Neural cell (in vitro differentiated cells): ENCODE data around the gene HELZ2. TPM values are rescaled to one million over a fixed set of nuclear protein-coding genes. Genes with fewer than 3 reads are reported as not detected.

Experiments
- H2AFZ ChIP-seq: fragments of 200-600, 300-800 bp; sonication (generic), shearing (Covaris generic); 2 replicates; pipeline ENCODE4 v1.6.0; 2014; ENCODE audit warnings: low read depth, mild to moderate bottlenecking, antibody characterized with exemption, low read length, moderate library complexity
- H3F3A ChIP-seq: fragments of 200-600 bp; shearing (Covaris generic); 2 replicates; pipeline ENCODE4 v1.6.1; 2016; ENCODE audit warnings: mild to moderate bottlenecking, moderate library complexity, mixed read lengths, antibody characterized with exemption, low read length; ENCODE audit not compliant: insufficient read depth, poor library complexity, severe bottlenecking
- H3K27ac ChIP-seq: fragments of 200-600, 300-800 bp; sonication (generic), shearing (Covaris generic); 2 replicates; pipeline ENCODE4 v1.5.1; 2014; ENCODE audit warnings: mild to moderate bottlenecking, low read length, moderate library complexity
- H3K27me3 ChIP-seq: fragments of 300-800, 200-600 bp; sonication (generic), shearing (Covaris generic); 2 replicates; pipeline ENCODE4 v1.6.0; 2014; ENCODE audit warnings: mild to moderate bottlenecking, low read depth, low read length, moderate library complexity; ENCODE audit not compliant: insufficient read depth
- H3K36me3 ChIP-seq: fragments of 300-800, 200-600 bp; sonication (generic), shearing (Covaris generic); 2 replicates; pipeline ENCODE4 v1.5.1; 2014; ENCODE audit warnings: mild to moderate bottlenecking, antibody characterized with exemption, low read length, moderate library complexity; ENCODE audit not compliant: insufficient read depth
- H3K4me2 ChIP-seq: fragments of 300-800, 200-600 bp; sonication (generic), shearing (Covaris generic); 2 replicates; pipeline ENCODE4 v1.6.0; 2014; ENCODE audit warnings: mild to moderate bottlenecking, low read length
- H3K4me3 ChIP-seq: fragments of 300-800, 200-600 bp; sonication (generic), shearing (Covaris generic); 2 replicates; pipeline ENCODE4 v1.5.1; 2014; ENCODE audit warnings: mild to moderate bottlenecking, low read length, moderate library complexity
- H3K79me2 ChIP-seq: fragments of 200-600 bp; shearing (Covaris generic); replicated peaks from 2 replicates; pipeline ENCODE4 v1.6.0; 2014; ENCODE audit warnings: mild to moderate bottlenecking, low read length, moderate library complexity; ENCODE audit not compliant: insufficient read depth
- H3K9ac ChIP-seq: fragments of 300-800, 200-600 bp; sonication (generic), shearing (Covaris generic); 2 replicates; pipeline ENCODE4 v1.6.1; 2016; ENCODE audit warnings: mild to moderate bottlenecking, low read length, mixed read lengths
- H3K9me2 ChIP-seq: fragments of 200-600 bp; shearing (Covaris generic); 2 replicates; pipeline ENCODE4 v1.6.1; 2016; ENCODE audit warnings: mild to moderate bottlenecking, low read length, mixed read lengths; ENCODE audit not compliant: insufficient read depth
- H3K9me3 ChIP-seq: fragments of 200-600, 300-800 bp; sonication (generic), shearing (Covaris generic); 2 replicates; pipeline ENCODE4 v1.6.1; 2016; ENCODE audit warnings: mild to moderate bottlenecking, mixed run types, low read length, moderate library complexity, mixed read lengths
- H4K20me1 ChIP-seq: fragments of 200-600 bp; shearing (Covaris generic); 2 replicates; pipeline ENCODE4 v1.6.1; 2016; ENCODE audit warnings: mild to moderate bottlenecking, mixed run types; ENCODE audit not compliant: insufficient read depth
- CTCF ChIP-seq: fragments of 450-650 bp; IDR thresholded peaks from 2 replicates; pipeline ENCODE4 v1.5.1; 2014; ENCODE audit warnings: antibody characterized with exemption, mild to moderate bottlenecking, moderate library complexity; ENCODE audit not compliant: poor library complexity, severe bottlenecking
- EP300 ChIP-seq: fragments of 450-650 bp; conservative IDR thresholded peaks from 2 replicates; pipeline ENCODE4 v1.6.1; 2014; ENCODE audit warnings: antibody characterized with exemption, mild to moderate bottlenecking, moderate library complexity; ENCODE audit not compliant: poor library complexity, severe bottlenecking
- EZH2 ChIP-seq: fragments of 200-600, 300-800 bp; shearing (Covaris generic), sonication (generic); IDR thresholded peaks from 2 replicates; pipeline ENCODE4 v1.6.1; 2014; ENCODE audit warnings: antibody characterized with exemption, low read length, borderline replicate concordance, mild to moderate bottlenecking; ENCODE audit not compliant: insufficient read depth, poor library complexity, severe bottlenecking
- MXI1 ChIP-seq: fragments of 450-650 bp; conservative IDR thresholded peaks from 2 replicates; pipeline ENCODE4 v1.6.1; 2014; ENCODE audit warnings: antibody characterized with exemption, mild to moderate bottlenecking; ENCODE audit not compliant: poor library complexity, severe bottlenecking
- POLR2AphosphoS5 ChIP-seq: IDR thresholded peaks from 2 replicates; pipeline ENCODE4 v1.6.1; 2012
- RAD21 ChIP-seq: fragments of 450-650 bp; conservative IDR thresholded peaks from 2 replicates; pipeline ENCODE4 v1.6.1; 2014; ENCODE audit warnings: antibody characterized with exemption, mild to moderate bottlenecking, moderate library complexity
- REST ChIP-seq: IDR thresholded peaks from 2 replicates; pipeline ENCODE4 v1.6.1; 2012; ENCODE audit warnings: borderline replicate concordance
- SMC3 ChIP-seq: fragments of 450-650 bp; conservative IDR thresholded peaks from 2 replicates; pipeline ENCODE4 v1.6.1; 2014; ENCODE audit warnings: antibody characterized with exemption, mild to moderate bottlenecking, moderate library complexity; ENCODE audit not compliant: poor library complexity
- TAF1 ChIP-seq: IDR thresholded peaks from 2 replicates; pipeline ENCODE4 v1.6.1; 2012; ENCODE audit warnings: low read depth
- polyA plus RNA-seq: library from polyadenylated mRNA; depleted of rRNA; stranded (reverse); fragments of >200 nt; gene quantifications from 2 replicates; pipeline ENCODE4 v1.2.3, GENCODE V29; 2014

The HELZ2 gene
- polyA plus RNA-seq, 1 donor from 2014 or later = 1.3 TPM

GRCh38 chr20:63574829-63575743 is 1.0 kb upstream of the HELZ2 start:
- H3K4me3 ChIP-seq = no peak overlapping the region
- no peak overlapping the region for H2AFZ ChIP-seq
- H3K4me2 ChIP-seq = no peak overlapping the region
- TF ChIP-seq EZH2 (no peak), MXI1 (no peak), POLR2AphosphoS5 (no peak), RAD21 (no peak), TAF1 (no peak), CTCF (no peak), REST (no peak), SMC3 (no peak), EP300 (no peak)
- H3K79me2 ChIP-seq = no peaks in the 10 kb centered on the region
- H3K27ac ChIP-seq = no peak overlapping the region
- no peaks in the 10 kb centered on the region for H3K9me2 ChIP-seq
- no peaks in the 10 kb centered on the region for H3K27me3 ChIP-seq
- no peaks in the 10 kb centered on the region for H3K36me3 ChIP-seq
- no peaks in the 10 kb centered on the region for H3K9me3 ChIP-seq
- no peaks in the 10 kb centered on the region for H4K20me1 ChIP-seq
- H3K9ac ChIP-seq = no peak overlapping the region
- H3F3A ChIP-seq = no peaks in the 10 kb centered on the region

- no peak overlapping the region for H3K4me2 ChIP-seq
- H4K20me1 ChIP-seq = no peaks in the 10 kb centered on the region
- H3K9ac ChIP-seq = peak overlapping the region; percentile 42
- H3K27me3 ChIP-seq = no peaks in the 10 kb centered on the region
- no peaks in the 10 kb centered on the region for H3K79me2 ChIP-seq
- H3K4me3 ChIP-seq = peak overlapping the region; percentile 53
- no peak for TF ChIP-seq CTCF
- no peak for TF ChIP-seq EP300
- TF ChIP-seq REST = no peak
- TF ChIP-seq TAF1 = no peak
- no peaks in the 10 kb centered on the region for H3F3A ChIP-seq
- no peaks in the 10 kb centered on the region for H3K9me2 ChIP-seq
- H3K9me3 ChIP-seq = no peaks in the 10 kb centered on the region
- H3K27ac ChIP-seq = no peak overlapping the region
- H3K36me3 ChIP-seq = no peaks in the 10 kb centered on the region
- no peak overlapping the region for H2AFZ ChIP-seq
These were observed 350 bp downstream of the HELZ2 start for GRCh38 chr20:63573647-63574131.
